Measurements from ENCODE around the gene INTS6.

The INTS6 gene

DNA sequence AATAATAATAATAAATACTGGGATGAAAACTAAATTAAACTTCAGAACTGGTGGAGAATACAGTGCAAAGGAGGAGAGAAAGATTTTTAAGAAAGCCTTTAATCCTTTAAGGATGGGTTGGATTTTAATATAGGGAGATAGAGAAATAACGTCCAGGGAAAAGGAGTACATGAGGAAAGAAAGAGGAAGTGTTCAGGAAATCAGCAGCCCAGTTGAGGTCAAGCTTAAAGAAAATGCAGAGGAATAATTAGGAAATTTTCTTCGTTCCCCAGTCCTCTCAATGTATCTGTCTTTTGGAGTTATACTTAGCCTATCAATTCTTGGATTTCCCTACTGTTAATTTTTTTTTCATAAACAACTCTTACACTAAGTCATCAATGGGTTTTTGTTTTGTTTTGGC is 47.7 kb downstream of the INTS6 start:
- DNase-seq (ENCODE audit: low read depth in 2 of 2), result no peak

- no peak for DNase-seq (ENCODE audit: low read depth in 2 of 2)
Measured at GRCh38 chr13:51397262-51397941, 55.4 kb downstream of the INTS6 start.

GRCh38 chr13:51396352-51396751 is 56.5 kb downstream of the INTS6 start:
- DNase-seq (ENCODE audit: low read depth in 2 of 2), result no peak

DNA sequence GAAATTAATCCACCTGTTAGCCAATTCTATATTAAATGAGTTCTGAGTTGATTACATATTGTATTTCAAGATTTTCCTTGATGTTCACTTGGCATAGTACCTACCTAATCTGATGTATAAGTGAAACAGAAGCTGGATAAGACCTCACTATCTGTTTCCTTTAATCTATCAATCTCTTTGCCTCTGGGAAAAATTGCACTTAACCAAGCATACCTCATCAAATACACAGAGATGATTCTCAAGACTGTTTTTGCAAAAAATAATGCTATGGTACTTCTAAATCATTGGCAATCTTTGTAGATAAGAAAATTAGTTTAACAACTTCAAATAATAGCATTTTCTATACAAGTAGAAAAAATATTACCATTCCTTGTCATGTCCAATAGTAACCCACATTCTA is 58.1 kb downstream of the INTS6 start:
- no peak for DNase-seq (ENCODE audit: low read depth in 2 of 2)

DNA sequence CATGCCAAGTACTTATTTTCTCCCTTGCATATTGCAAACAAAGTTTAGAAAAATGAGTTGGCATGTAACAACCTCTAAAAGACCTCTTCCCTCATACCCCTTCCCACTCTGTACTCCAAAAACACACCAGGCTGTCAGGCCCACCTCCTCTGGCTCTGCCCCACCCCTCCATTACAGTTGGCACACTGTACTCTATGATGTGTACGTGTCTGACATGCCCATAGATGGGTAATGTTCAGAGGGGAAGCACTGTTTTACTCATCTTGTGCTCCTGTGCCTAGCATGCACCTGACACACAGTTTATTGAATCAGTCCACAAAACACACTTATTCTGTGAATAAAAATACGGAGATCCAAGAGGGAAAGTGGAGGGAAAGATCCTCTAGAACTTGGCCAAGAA is 67.7 kb downstream of the INTS6 start:
- DNase-seq (ENCODE audit: low read depth in 2 of 2), result no peak

- DNase-seq (ENCODE audit: low read depth in 2 of 2), result no peak
Measured at GRCh38 chr13:51380269-51380668, 72.6 kb downstream of the INTS6 start.

DNA sequence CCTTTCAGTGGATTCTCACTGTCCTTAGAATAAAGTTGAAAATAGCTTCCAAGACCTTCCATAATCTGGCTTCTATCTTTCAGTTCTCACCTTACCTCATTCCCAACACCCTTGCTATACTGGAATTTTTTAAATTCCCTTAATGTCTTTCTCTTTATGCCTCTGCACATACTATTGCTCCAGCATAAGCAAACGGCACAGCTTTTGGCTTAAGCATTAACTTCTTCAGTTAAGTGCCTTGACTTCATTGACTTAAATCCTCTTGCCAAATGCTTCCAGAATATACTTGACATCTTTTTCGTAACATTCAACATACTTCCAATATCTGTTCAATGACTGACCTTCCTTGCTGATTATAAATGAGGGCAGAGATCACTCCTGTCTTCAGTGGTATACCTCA is 79.4 kb downstream of the INTS6 start:
- DNase-seq (ENCODE audit: low read depth in 2 of 2), result no peak

DNA sequence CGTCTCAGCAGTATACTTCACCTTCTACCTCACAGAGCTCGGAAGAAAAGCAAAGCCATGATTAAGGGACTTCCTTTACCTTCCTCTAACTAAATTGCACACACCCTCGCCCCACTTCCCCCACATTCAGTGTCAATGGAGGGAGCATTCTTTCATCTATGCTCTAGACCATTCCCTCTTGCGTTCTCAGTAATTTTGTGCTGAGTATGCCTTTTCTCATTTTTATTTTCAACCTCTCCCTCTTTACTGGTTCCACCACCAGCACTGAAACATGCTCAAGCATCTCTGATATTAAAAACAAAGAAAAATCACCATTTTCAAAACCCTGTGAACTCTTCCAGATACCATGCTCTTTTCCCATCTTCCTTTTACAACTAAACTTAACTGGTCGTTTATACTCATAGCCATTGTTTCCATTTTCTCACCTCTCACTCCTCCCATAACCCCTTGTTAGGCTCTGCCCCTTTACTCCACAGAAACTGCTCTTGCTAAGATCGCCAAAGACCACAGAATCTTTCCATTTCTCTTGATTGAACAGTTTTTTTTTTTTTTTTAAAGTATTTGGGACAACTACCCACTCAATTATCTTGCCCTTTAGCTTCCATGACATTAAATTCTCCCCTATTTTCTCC is 81.0 kb downstream of the INTS6 start:
- DNase-seq (ENCODE audit: low read depth in 2 of 2), result no peak

DNA sequence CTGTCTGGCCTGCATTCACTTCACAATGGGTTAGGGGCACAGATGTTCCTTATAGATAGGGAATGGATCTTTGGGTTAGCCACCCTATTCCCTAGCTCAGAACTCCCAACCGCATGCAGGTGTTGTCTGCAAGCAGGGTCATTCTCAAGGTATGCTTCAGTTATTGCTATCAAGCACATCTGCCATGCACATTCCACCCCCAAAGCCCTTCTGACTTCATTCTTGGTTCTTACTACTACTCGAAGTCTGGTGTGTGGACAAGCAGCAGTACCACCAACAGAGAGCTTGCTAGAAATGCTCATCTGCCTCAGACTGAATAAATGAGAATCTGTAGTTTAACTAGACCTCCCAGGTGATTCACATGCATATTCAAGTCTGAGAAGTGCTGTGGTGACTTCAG is 82.0 kb downstream of the INTS6 start:
- DNase-seq (ENCODE audit: low read depth in 2 of 2), result no peak

DNA sequence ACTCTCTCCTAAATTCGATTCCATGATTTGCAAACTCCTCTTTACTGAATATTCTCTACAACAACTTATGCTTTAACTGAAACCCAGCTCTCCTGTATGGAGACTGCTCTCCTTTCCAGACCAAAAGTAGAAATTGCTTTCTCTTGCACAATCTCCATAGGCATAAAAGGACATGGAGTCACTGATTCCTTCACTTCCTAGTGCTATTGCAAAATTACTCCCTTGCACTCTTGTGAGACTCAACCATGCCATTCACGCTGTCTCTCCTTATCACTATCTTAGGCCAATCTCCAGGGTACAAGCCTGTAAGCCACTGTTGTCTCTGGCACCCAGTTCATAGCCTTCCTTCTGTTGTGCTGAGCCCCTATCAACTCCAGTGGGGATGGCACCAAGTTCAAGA is 82.7 kb downstream of the INTS6 start:
- DNase-seq (ENCODE audit: low read depth in 2 of 2), result no peak

DNA sequence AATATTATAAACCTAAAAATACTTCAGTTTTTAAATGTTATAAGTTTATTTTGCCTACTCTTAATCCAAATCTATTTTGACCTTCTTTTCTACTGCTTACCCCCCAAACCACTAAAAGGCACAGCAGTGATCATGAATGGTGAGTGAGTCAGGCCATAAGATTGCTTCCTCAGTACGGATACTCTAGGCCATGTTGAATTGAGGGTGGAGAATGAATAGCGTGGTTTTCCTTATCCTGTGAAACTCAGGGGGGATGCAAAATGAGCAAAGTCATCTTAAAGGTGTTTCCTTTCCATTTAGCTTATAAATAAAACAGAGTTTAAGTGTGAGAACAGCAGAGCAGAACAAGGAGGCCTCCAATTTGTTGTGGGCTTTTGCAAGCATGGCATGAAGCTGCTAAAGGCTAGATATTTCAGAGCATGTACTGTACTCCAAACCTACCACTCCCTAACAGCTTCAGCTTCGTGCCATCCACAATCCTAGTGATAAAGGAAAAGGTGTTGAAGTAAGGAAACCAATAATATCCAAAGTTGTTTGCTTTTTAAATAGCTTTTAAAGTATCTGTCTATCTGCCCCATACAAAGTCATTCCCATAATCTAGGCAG is 88.3 kb downstream of the INTS6 start:
- no peak for DNase-seq (ENCODE audit: low read depth in 2 of 2)

DNA sequence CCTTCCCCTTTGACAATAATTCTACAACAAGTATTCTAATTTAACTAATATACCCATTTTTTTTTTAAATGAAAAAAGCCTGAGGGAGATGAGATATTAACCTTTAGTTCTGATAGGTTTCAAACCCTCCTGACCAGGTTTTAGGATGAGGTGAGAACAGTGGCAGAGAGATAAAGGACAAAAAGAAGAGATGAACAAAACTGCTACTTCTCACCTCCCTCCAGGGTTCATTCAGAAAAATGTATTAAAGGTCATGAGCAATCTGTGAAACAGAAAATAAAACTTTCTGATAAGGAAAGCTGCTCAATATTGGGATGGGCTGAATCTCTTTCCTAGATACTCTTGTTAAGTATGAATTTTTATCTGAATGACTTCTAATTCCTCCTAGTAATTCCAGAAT is 89.2 kb downstream of the INTS6 start:
- DNase-seq (ENCODE audit: low read depth in 2 of 2), result no peak

DNA sequence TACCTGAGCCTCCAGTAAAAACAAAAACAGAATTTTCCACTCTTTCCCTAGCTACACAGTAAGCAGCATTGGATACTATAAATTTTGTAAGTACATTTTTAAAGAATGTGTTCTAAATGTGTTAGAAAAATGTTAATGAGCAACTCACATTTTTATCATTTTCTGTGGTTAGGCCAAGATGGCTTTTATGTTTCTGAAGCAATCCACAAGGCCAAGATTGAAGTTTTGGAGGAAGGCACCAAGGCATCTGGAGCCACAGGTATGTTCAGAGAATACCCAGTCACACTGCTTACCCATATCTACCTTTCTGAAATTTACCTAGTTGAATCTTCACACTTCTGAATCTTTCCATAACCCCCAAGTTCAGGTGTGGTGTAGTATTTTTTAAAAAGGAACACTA is 91.7 kb downstream of the INTS6 start:
- no peak for DNase-seq (ENCODE audit: low read depth in 2 of 2)

- no peak for DNase-seq (ENCODE audit: low read depth in 2 of 2)
Measured at GRCh38 chr13:51360489-51360888, 92.3 kb downstream of the INTS6 start.

DNA sequence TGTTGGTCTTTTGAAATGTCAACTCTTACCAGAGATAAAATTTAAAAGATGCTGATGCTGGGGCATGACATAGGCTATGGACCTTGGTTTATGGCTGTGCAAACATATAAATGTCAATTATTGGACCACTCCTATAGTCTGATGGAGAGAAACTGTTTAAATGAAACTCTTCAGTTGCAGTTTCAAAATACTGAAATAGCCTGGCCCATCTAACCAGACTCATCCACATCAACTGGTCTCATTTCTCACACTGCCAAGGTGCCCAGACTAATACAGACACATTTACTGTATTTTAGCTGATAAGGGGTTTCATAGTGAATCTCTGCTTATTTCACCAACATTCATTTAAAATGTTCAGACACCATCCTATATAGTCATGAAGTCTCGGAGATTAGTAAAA is 93.5 kb downstream of the INTS6 start:
- no peak for DNase-seq (ENCODE audit: low read depth in 2 of 2)

DNA sequence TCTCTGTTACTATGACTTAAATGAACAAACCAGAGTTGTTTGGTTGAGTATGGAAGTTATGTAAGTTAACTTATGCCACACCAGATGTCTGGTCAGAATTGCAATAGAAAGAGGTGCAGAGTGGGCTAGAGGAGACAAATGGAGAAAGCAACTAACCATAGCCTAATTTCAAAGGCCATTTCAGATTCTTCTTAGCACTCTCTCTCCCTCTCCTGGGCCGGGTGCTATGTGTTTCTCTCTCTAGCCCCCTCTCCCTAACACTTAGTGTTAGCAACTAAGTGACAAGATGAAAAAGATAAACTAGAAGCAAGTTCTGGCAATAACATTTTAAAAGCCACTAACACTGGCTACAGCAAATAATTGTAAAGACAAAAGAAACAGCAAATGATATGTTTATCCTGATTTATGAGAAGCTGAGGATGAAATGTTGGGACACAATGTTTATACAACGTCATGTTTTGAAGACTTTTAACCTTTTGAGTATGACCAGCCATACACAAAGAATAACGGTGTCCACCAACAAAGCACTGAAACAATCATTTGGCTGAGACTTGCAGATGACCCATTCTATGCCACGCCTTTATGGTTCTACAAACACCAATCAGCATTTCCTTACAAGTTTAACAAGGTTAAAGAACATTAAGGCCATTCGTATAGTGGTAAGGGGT is 94.8 kb downstream of the INTS6 start:
- DNase-seq (ENCODE audit: low read depth in 2 of 2), result no peak

GRCh38 chr13:51355217-51355616 is 97.6 kb downstream of the INTS6 start:
- DNase-seq (ENCODE audit: low read depth in 2 of 2), result no peak

- no peak for DNase-seq (ENCODE audit: low read depth in 2 of 2)
Measured at GRCh38 chr13:51349016-51349415, 103.8 kb downstream of the INTS6 start.

- no peak for DNase-seq (ENCODE audit: low read depth in 2 of 2)
Measured at GRCh38 chr13:51348069-51348967, 104.5 kb downstream of the INTS6 start.

GRCh38 chr13:51347099-51347498 is 105.7 kb downstream of the INTS6 start:
- no peak for DNase-seq (ENCODE audit: low read depth in 2 of 2)

GRCh38 chr13:51346397-51346796 is 106.4 kb downstream of the INTS6 start:
- DNase-seq (ENCODE audit: low read depth in 2 of 2), result no peak

DNA sequence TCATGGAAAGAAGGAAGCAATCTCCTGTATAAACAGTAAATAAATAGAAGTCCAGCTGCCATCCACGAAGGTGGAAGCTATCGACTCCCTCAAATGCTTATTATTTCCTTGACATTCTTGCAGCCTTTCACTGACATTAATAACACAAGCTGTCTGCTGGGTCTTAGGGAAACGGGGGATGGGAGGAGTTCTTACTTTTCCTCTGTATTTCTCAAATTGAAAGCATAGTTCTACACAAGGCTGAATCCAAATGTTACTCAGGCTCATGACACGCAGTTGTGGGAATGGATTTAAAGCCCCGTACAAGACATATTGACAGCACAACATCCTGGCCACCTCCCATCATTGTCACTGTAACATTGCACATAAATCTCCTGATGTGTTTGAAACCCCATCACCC is 109.4 kb downstream of the INTS6 start:
- no peak for DNase-seq (ENCODE audit: low read depth in 2 of 2)
